ENCODE data around the gene IRGQ. TPM values are rescaled to one million over a fixed set of nuclear protein-coding genes. Genes with fewer than 3 reads are reported as not detected.

The IRGQ gene, protein sequence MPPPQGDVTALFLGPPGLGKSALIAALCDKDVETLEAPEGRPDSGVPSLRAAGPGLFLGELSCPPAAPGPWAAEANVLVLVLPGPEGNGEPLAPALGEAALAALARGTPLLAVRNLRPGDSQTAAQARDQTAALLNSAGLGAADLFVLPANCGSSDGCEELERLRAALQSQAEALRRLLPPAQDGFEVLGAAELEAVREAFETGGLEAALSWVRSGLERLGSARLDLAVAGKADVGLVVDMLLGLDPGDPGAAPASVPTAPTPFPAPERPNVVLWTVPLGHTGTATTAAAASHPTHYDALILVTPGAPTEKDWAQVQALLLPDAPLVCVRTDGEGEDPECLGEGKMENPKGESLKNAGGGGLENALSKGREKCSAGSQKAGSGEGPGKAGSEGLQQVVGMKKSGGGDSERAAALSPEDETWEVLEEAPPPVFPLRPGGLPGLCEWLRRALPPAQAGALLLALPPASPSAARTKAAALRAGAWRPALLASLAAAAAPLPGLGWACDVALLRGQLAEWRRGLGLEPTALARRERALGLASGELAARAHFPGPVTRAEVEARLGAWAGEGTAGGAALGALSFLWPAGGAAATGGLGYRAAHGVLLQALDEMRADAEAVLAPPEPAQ
- total RNA-seq = 19.9 and 24.2 TPM in 2 replicates

DNA sequence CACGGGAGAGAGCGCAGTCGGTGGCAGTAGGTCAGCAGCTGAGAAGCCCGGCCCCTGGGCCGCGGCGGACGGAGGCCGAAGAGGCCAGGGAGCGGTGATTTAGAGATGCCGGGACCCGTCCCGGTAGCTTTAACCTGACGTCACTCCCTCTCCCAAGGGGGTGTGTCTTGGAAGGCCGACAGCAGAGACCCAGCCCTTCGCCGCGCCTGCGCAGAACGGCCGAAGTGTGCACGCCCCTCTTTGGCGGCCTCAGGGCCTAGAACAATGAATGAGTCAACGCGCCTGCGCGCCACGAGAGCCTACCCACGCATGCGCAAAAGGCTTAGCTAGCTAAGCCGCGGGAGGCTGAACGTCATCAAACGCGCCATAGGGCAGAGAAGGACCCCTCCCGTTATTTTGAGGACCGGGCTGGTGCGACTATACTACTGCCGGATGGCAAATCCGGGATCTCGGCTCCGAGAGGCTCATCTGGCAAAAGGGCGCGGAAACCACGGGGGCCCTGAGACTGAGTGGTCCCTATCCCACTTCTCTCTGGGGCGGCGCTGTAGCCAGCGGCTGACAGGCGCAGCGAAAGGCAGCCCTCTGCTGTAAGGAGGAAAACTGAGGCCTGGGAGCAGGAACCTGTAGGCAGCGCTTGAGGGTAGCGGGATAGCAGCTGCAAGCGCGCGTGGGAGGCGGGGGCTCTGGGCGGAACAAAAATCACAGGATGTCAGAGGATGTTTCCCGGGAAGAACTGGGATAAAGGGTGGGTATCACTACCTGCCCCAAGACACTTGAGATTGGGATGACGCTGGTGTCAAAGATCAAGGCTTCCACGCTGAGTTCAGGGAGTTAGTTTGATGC is at the start of gene IRGQ, which contains the start of gene ZNF576:
IRGQ (minus strand) TSS at position 136 of the 843 bp plus-strand sequence. CDS start 796 bp downstream, outside the sequence.
ZNF576 (plus strand) TSS at position 597 of the 843 bp plus-strand sequence. CDS start 514 bp downstream, outside the sequence.

DNA sequence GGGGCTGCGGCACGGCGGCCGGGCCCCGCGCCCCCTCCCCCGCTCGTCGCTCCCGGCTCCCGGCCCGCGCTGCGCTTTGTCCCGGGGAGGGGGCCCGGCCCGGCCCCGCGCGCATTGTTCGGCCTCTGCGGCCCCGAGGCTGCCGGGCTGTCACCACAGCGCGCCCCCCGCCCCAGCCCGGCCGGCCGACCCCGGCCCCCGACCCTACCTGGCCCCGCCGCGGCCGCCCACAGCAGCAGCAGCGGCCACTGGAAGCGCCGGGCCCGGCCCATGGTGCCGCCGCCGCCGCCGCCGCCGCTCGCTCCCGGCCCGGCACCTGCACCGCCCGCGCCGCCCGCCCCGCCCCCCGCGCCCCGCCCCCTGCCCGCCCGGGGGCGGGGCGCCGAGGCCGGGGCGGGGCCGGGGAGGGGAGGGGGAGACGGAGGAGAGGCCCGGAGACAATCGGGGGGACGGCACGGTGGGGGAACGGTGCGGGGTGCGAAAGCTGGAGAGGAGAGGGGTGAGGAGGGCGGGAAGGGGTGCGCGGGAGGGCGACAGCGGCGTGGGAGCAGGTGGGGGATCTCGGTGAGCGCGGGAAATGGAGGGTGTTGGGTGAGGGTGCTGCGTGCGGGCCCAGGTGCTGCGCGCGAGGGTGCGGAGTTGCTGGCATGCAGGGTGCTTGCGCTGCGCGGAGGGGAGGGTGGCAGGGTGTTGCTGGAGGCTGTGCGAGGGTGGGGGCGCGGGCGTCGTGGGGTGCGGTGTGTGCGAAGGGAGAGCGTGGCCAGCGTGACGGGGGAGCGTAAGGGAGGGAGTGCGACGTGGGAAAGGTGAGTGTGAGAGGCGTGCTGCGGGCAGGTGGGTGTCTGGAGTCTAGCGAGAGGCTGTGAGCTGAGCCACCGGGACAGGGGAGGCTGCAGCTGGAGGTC is 43.8 kb upstream of the IRGQ start, which contains the start of gene CADM4:
CADM4 (minus strand) TSS at position 332 of the 905 bp plus-strand sequence; CDS start at position 272, 60 bp downstream.

DNA sequence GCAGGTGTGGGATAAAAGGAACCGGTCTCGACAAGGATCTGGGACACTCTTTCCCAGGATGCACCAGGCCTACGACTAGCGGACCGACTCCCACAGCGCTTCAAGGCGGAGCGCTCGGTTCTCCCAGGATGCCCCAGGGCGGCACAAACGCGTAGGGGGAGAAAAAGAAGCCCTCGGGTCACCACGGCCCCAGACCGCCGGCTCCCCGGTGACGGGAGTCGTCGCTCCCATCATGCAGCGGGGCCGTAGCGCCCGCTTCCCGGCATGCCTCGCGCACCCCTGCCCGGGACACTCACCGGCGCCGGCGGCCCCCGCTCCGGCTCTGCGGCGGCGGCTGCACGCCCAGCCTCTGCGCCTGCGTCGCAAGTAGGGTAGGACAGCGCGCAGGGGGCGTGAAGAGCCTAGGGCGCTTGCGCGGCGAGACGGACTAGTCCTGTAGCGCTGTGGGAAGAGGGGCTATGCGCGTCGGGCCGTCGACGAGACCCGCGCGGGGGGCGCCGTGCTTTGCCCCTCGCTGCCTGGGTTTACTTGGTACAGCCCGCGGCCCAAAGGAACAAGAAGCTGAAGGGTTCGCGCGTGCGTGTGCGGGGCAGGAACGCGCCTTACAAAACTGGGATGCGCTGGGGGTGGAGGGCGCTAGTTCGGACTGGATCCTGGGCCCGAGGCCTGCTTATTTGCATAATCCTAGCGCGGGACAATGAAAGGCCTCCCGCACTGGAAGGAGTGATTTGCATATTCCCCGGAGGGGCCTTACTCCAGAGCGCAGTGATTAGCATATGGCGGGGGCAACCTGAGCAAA is 23.5 kb upstream of the IRGQ start, which contains the start of gene ZNF428:
ZNF428 (minus strand) TSS at position 368 of the 799 bp plus-strand sequence. CDS start 5,325 bp downstream, outside the sequence.

DNA sequence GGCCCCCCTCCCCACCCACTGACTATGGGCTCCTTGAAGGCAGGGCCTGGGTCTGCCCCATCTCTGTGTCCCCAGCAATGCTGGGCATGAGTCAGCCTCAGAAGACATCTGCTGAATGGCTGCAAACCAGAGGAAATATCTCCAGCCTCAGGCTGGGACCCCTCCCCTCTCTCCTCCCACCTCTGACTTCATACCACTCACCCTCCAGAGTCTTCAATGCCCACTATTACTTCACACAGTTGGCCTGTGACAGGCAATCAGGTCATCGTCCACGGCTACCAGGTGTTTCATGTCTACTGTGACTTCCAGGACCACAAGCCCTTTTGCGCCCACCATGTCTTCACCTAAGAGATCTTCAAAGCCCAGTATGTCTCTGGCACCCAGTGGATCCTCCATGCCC is 15.9 kb upstream of the IRGQ start, which contains the start of gene SRRM5:
SRRM5 (plus strand) TSS at position 301 of the 400 bp plus-strand sequence; CDS start at position 335, 34 bp downstream.

DNA sequence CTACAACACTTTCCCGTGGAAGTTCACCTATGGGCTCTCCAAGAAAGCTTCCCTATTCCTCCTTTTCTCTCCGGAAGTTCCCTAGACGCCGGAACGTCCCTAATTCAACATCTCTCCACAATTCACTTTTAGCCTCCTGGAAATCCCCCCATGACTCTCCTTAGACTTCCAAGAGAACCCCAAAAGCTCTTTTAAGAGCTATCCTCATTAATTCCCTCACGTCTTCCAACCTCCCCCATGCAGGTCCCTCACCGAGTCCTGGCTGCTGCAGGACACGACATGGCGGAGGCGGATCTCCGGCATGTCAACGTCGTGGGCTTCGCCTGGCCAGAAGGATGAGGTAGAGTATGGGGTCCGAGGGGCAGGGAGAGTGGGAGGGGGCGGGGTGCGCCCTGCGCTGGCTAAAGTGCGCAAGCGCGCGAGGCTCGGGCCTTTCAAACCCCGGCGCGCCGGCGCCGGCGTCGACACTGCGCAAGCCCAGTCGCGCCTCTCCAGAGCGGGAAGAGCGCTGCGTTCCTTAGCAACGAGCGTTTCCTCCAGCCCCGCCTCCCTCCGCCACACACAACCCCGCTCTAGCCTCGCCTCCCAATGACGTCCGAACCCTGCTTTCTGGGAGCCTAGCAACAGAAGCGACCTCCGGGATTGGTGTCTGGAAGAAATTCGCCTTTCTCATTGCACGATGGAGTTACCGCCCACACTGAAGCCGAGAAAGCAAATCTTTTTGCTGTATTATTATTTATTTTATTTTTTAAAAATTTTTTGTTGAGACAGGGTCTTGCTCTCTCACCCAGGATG is 20.6 kb downstream of the IRGQ start, which contains the start of the genes PINLYP and XRCC1:
PINLYP (plus strand) TSS at position 646 of the 795 bp plus-strand sequence. CDS start 1,391 bp downstream, outside the sequence.
XRCC1 (minus strand) TSS at position 372 of the 795 bp plus-strand sequence; CDS start at position 303, 69 bp downstream.

Other genes starting within 250 kb of the IRGQ start
- gene CD177, start 242.4 kb downstream of the IRGQ start, total RNA-seq = under 0.01 TPM in 1 of 2 replicates, not detected in the other
- gene TEX101, start 181.2 kb downstream of the IRGQ start, total RNA-seq = not detected in 2 replicates
- 0.32 and 0.36 TPM in 2 replicates for gene LYPD3, start 130.5 kb downstream of the IRGQ start, total RNA-seq
- gene PHLDB3, start 91.4 kb downstream of the IRGQ start, total RNA-seq = 11.0 and 14.3 TPM in 2 replicates
- gene ETHE1, start 68.9 kb downstream of the IRGQ start, total RNA-seq = 46.4 and 80.8 TPM in 2 replicates
- gene ZNF575, start 62.9 kb downstream of the IRGQ start, total RNA-seq = 0.32 TPM in 1 of 2 replicates, not detected in the other
- 13.1 and 18.8 TPM in 2 replicates for gene XRCC1, start 20.6 kb downstream of the IRGQ start, total RNA-seq
- 3.0 and 3.6 TPM in 2 replicates for gene PINLYP, start 20.3 kb downstream of the IRGQ start, total RNA-seq
- 8.8 and 11.1 TPM in 2 replicates for gene ZNF576, start 461 bp upstream of the IRGQ start, total RNA-seq
- gene SRRM5, start 16.0 kb upstream of the IRGQ start, total RNA-seq = 0.24 TPM in 1 of 2 replicates, not detected in the other
- gene ZNF428, start 23.5 kb upstream of the IRGQ start, total RNA-seq = 20.2 and 25.6 TPM in 2 replicates
- 0.12 and 0.65 TPM in 2 replicates for gene CADM4, start 43.7 kb upstream of the IRGQ start, total RNA-seq
- gene PLAUR, start 74.0 kb upstream of the IRGQ start, total RNA-seq = 61.3 and 73.6 TPM in 2 replicates
- gene IRGC, start 119.9 kb upstream of the IRGQ start, total RNA-seq = not detected in 2 replicates
- gene SMG9, start 158.8 kb upstream of the IRGQ start, total RNA-seq = 16.8 and 19.8 TPM in 2 replicates
- 6.0 and 6.4 TPM in 2 replicates for gene KCNN4, start 184.8 kb upstream of the IRGQ start, total RNA-seq
- 0.24 and 0.65 TPM in 2 replicates for gene LYPD5, start 206.3 kb upstream of the IRGQ start, total RNA-seq
- gene ZNF283, start 231.2 kb upstream of the IRGQ start, total RNA-seq = 13.7 and 21.3 TPM in 2 replicates

Data from hair follicle dermal papilla cell (primary cell).